Omental fat pad (tissue), 4 donors: ENCODE results near the gene RNF217. TPM values are rescaled to one million over a fixed set of nuclear protein-coding genes. Genes with fewer than 3 reads are reported as not detected.
"Not testable (repeated sequence)": the region's sequence is repeated elsewhere in the genome, so short reads cannot be mapped to it uniquely, and the experiment has no call there.

Experiments used
- ATAC-seq: fragments of 150-250 bp; one replicate; pipeline ENCODE4 v1.9.1; 2016; ENCODE audit warnings: mild to moderate bottlenecking, moderate library complexity; ENCODE audit not compliant: low FRiP score
- DNase-seq: peaks from one replicate; pipeline ENCODE4 v3.0.0-alpha.2; 2019; ENCODE audit warnings: low spot score
- CTCF ChIP-seq, 3 donors: fragments of 450-650 bp; IDR thresholded peaks; one replicate each; pipeline ENCODE4 v1.5.1; 2016 to 2017; ENCODE audit warnings: antibody characterized with exemption in 3 of 3, mild to moderate bottlenecking in 3 of 3, moderate library complexity in 2 of 3
- total RNA-seq, 4 donors: library from RNA; depleted of rRNA; stranded (reverse); fragments of >200 nt; gene quantifications; one replicate each; pipeline ENCODE4 v1.1.0, GENCODE V29; 2016

The RNF217 gene
- total RNA-seq, 4 donors from 2014 or later: 30.7 to 61.1 (median 38.4) TPM

DNA sequence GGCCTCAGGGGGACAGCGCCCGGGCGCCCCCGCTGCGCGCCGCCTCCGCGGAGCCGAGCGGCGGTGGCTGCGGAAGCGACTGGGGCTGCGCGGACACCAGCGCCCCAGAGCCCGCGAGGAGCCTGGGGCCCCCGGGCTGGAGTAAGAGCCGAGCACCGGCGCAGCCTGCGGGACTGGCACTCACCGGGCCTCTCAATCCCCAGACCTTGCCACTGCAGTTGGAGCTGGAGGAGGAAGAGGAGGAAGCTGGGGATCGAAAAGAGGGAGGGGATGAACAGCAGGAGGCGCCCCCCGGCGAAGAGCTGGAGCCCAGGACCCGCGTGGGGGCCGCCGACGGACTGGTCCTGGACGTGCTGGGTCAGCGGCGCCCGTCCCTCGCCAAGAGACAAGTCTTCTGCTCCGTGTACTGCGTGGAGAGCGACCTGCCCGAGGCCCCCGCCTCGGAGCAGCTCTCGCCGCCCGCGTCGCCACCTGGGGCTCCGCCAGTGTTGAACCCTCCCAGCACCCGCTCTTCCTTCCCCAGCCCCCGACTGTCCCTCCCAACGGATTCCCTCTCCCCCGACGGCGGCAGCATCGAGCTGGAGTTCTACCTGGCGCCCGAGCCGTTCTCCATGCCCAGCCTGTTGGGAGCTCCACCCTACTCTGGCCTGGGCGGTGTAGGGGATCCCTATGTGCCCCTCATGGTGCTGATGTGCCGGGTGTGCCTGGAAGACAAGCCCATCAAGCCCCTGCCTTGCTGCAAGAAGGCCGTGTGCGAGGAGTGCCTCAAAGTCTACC, 590 bp downstream of the RNF217 start:
- DNase-seq: no peak
- TF ChIP-seq CTCF (IDR thresholded peaks at IDR 0.05): no peak

GRCh38 chr6:124963416-124963785, 1.2 kb downstream of the RNF217 start:
- no peak for TF ChIP-seq CTCF (IDR thresholded peaks at IDR 0.05)
- ATAC-seq (peak; percentile 7), DNase-seq (no peak)

More for the DNA sequence above, 590 bp downstream of the RNF217 start:
- peak; percentile 43 for ATAC-seq

GRCh38 chr6:124963831-124964763, 1.9 kb downstream of the RNF217 start:
- ATAC-seq (peak; percentile 52), DNase-seq (no peak)
- no peak for TF ChIP-seq CTCF (IDR thresholded peaks at IDR 0.05)

- no peak for DNase-seq
- ATAC-seq: no peak
- TF ChIP-seq CTCF (IDR thresholded peaks at IDR 0.05): no peak
Observed at GRCh38 chr6:124964764-124965105, 2.5 kb downstream of the RNF217 start.

DNA sequence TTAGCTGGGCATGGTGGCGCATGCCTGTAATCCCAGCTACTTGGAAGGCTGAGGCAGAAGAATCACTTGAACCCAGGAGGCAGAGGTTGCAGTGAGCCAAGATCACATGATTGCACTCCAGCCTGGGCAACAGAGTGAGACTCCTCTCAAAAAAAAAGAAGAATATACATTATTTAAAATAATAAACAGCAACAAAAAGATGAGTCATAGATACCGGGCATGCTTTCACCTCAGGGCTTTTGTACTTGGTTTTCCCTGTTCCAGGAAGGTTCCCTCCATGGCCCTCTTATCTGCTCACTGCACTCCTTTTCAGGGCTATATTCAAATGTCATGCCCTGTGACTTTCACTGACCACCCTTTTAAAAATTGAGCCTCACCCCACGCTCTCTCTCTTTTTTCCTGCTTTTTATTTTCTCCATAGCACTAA, 3.2 kb downstream of the RNF217 start:
- DNase-seq, ATAC-seq: not testable (repeated sequence)

- no peak for DNase-seq
- no peak for ATAC-seq
- TF ChIP-seq CTCF (IDR thresholded peaks at IDR 0.05): no peak
Observed at GRCh38 chr6:124967444-124967843, 5.2 kb downstream of the RNF217 start.

- ATAC-seq (no peak), DNase-seq (no peak)
- no peak for TF ChIP-seq CTCF (IDR thresholded peaks at IDR 0.05)
Observed at GRCh38 chr6:124968401-124968800, 6.2 kb downstream of the RNF217 start.
